Adrenal gland (tissue), 5 donors: ENCODE measurements around the gene ARL15.

Source experiments
- CTCF ChIP-seq, 6 experiments: fragments of 450-650 bp in 4 of 6; fragments of 200-600 bp in 2 of 6; sonication (generic) in 1 of 6; IDR thresholded peaks; 1 replicate in 5 of 6; 2 replicates in 1 of 6; pipeline versions ENCODE4 v1.5.1 to v1.8.0; 2016 to 2021; ENCODE audit warnings: antibody characterized with exemption in 6 of 6, mild to moderate bottlenecking in 2 of 6, moderate library complexity in 1 of 6
- POLR2A ChIP-seq, 2 donors: fragments of 450-650 bp; IDR thresholded peaks; one replicate each; pipeline ENCODE4 v1.6.1; 2017; ENCODE audit warnings: antibody characterized with exemption in 2 of 2, mild to moderate bottlenecking in 2 of 2, moderate library complexity in 1 of 2
- donor health status: DM: no; HTN: no; CAD: no.

- TF ChIP-seq CTCF (IDR thresholded peaks at IDR 0.05) (no peak), POLR2A (IDR thresholded peaks at IDR 0.05) (no peak)
Observed at GRCh38 chr5:53996008-53996407, 314.4 kb downstream of the ARL15 start.
